CD8-positive, alpha-beta memory T cell (primary cell): ENCODE data around the gene CDK9. TPM values are rescaled to one million over a fixed set of nuclear protein-coding genes. Genes with fewer than 3 reads are reported as not detected.

Experiments
- CTCF ChIA-PET: fragments of 350-600 bp; sonication (Branson Sonifier 250); formaldehyde crosslinking; loops from one replicate; lab custom pipeline; 2021; ENCODE audit warnings: antibody characterized with exemption; lab: Charles Lee
- POLR2A ChIA-PET: fragments of 350-600 bp; sonication (Branson Sonifier 250); formaldehyde crosslinking; loops from one replicate; lab custom pipeline; 2021; ENCODE audit warnings: antibody characterized with exemption; lab: Charles Lee
- DNase-seq, 5 donors: peaks; one replicate each; pipeline versions ENCODE4 v3.0.0 to v3.0.0-alpha.2; 2020 to 2022; ENCODE audit warnings: mixed read lengths in 1 of 5
- H3K27ac ChIP-seq: one replicate; pipeline ENCODE4 v1.7.0; 2013; ENCODE audit warnings: low read depth, mild to moderate bottlenecking, low read length, moderate library complexity
- H3K27me3 ChIP-seq: 2 replicates; pipeline ENCODE4 v1.7.0; 2013; ENCODE audit warnings: low read length, mild to moderate bottlenecking; ENCODE audit not compliant: insufficient read depth, poor library complexity, severe bottlenecking
- H3K36me3 ChIP-seq: 2 replicates; pipeline ENCODE4 v1.7.0; 2013; ENCODE audit warnings: mild to moderate bottlenecking, low read length, moderate library complexity; ENCODE audit not compliant: insufficient read depth
- H3K4me1 ChIP-seq: 2 replicates; pipeline ENCODE4 v1.7.0; 2013; ENCODE audit warnings: mild to moderate bottlenecking, low read length, moderate library complexity; ENCODE audit not compliant: insufficient read depth
- H3K4me3 ChIP-seq: 2 replicates; pipeline ENCODE4 v1.7.0; 2013; ENCODE audit warnings: mild to moderate bottlenecking, low read length
- H3K9me3 ChIP-seq: 2 replicates; pipeline ENCODE4 v1.7.0; 2013; ENCODE audit warnings: mild to moderate bottlenecking, low read length
- H3K27ac Mint-ChIP-seq, 8 donors: one replicate each; pipeline ENCODE4 v1.8.0; 2020 to 2021; ENCODE audit warnings: mixed read lengths in 8 of 8, mild to moderate bottlenecking in 6 of 8, inconsistent platforms in 3 of 8, moderate library complexity in 3 of 8
- H3K27me3 Mint-ChIP-seq, 2 donors: one replicate each; pipeline ENCODE4 v1.8.0; 2020 to 2021; ENCODE audit warnings: mixed read lengths in 2 of 2, mild to moderate bottlenecking in 1 of 2, moderate library complexity in 1 of 2
- H3K36me3 Mint-ChIP-seq, 3 donors: one replicate each; pipeline ENCODE4 v1.8.0; 2020 to 2021; ENCODE audit warnings: mixed read lengths in 3 of 3, inconsistent platforms in 1 of 3, mild to moderate bottlenecking in 1 of 3
- H3K4me1 Mint-ChIP-seq, 3 donors: one replicate each; pipeline ENCODE4 v1.8.0; 2020 to 2021; ENCODE audit warnings: mixed read lengths in 3 of 3, inconsistent platforms in 1 of 3, mild to moderate bottlenecking in 1 of 3
- H3K4me3 Mint-ChIP-seq, 7 donors: one replicate each; pipeline ENCODE4 v1.8.0; 2020 to 2021; ENCODE audit warnings: mixed read lengths in 7 of 7, mild to moderate bottlenecking in 6 of 7, moderate library complexity in 4 of 7, inconsistent platforms in 2 of 7
- H3K9me3 Mint-ChIP-seq, 5 donors: one replicate each; pipeline ENCODE4 v1.8.0; 2020 to 2022; ENCODE audit warnings: mixed read lengths in 5 of 5, mild to moderate bottlenecking in 3 of 5, moderate library complexity in 2 of 5, inconsistent platforms in 1 of 5
- polyA plus RNA-seq: library from polyadenylated mRNA; unstranded; fragments of 300-500 nt; fragmentation: Illumina TruSeq; gene quantifications from one replicate; pipeline ENCODE4 v1.2.3, GENCODE V29; 2021
- total RNA-seq, 2 experiments: library from RNA; stranded (reverse); gene quantifications; one replicate each; pipeline ENCODE4 v1.2.3, GENCODE V29; 2021

The CDK9 gene
- total and polyA plus RNA-seq, 3 experiments from 2014 or later, result 72.3 to 111 (median 108) TPM

GRCh38 chr9:127812936-127813675 is 27.3 kb downstream of the CDK9 start:
- no peak for DNase-seq
- CTCF ChIA-PET, result interaction anchor here (1.6 kb wide), 1 partner anchor 108 kb away, joined by 3 read pairs; no protein-coding TSS in a partner anchor
- POLR2A ChIA-PET, result no interaction called here

DNA sequence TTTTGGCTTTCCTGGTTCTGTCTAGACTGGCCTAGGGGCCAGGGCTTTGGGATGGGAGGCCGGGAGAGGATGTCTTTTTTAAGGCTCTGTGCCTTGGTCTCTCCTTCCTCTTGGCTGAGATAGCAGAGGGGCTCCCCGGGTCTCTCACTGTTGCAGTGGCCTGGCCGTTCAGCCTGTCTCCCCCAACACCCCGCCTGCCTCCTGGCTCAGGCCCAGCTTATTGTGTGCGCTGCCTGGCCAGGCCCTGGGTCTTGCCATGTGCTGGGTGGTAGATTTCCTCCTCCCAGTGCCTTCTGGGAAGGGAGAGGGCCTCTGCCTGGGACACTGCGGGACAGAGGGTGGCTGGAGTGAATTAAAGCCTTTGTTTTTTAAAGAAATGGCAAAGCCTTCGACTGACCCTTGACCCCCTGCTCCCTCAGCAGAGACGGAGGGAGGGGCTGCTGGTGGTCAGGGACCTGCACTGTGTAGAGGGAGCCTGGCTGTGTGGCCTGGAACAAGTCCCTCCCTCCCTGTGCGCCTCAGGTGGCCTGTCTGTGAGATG is 27.9 kb downstream of the CDK9 start:
- DNase-seq, result no peak
- H3K4me1 Mint-ChIP-seq, result no peaks in the 10 kb centered on the region
- no peaks in the 10 kb centered on the region for H3K9me3 ChIP-seq
- POLR2A ChIA-PET, result no interaction called here
- no peak overlapping the region for H3K27ac ChIP-seq
- H3K4me1 ChIP-seq, result no peaks in the 10 kb centered on the region
- H3K4me3 ChIP-seq, result no peak overlapping the region
- peak overlapping the region in 1 of 8 donors; percentile 12 for H3K27ac Mint-ChIP-seq
- H3K27me3 Mint-ChIP-seq, result peaks cover 0 to 1% of the 10 kb centered on the region in 2 donors
- H3K4me3 Mint-ChIP-seq, result no peak overlapping the region
- H3K36me3 ChIP-seq, result peaks cover 27% of the 10 kb centered on the region
- no peaks in the 10 kb centered on the region for H3K9me3 Mint-ChIP-seq
- CTCF ChIA-PET, result interaction anchor here (1.6 kb wide), 1 partner anchor 107 kb away, joined by 3 read pairs; no protein-coding TSS in a partner anchor
- peaks cover 0 to 81% (median 5%) of the 10 kb centered on the region in 3 donors for H3K36me3 Mint-ChIP-seq
- H3K27me3 ChIP-seq, result no peaks in the 10 kb centered on the region

More at GRCh38 chr9:127812936-127813675, 27.3 kb downstream of the CDK9 start:
- Mint-ChIP-seq H3K27ac (peak overlapping the region in 1 of 8 donors; percentile 46), H3K9me3 (no peaks in the 10 kb centered on the region), H3K4me1 (no peaks in the 10 kb centered on the region), H3K36me3 (peaks cover 0 to 79% (median 5%) of the 10 kb centered on the region in 3 donors), H3K27me3 (peaks cover 0 to 1% of the 10 kb centered on the region in 2 donors), H3K4me3 (no peak overlapping the region)
- Histone ChIP-seq H3K27me3 (no peaks in the 10 kb centered on the region), H3K27ac (no peak overlapping the region), H3K9me3 (no peaks in the 10 kb centered on the region), H3K36me3 (peaks cover 32% of the 10 kb centered on the region), H3K4me3 (no peak overlapping the region), H3K4me1 (no peaks in the 10 kb centered on the region)

- Histone ChIP-seq H3K27me3 (no peaks in the 10 kb centered on the region), H3K27ac (no peak overlapping the region), H3K9me3 (no peaks in the 10 kb centered on the region), H3K4me3 (no peak overlapping the region), H3K4me1 (no peaks in the 10 kb centered on the region), H3K36me3 (peaks cover 22% of the 10 kb centered on the region)
- Mint-ChIP-seq H3K27me3 (peaks cover 0 to 1% of the 10 kb centered on the region in 2 donors), H3K36me3 (peaks cover 0 to 75% (median 5%) of the 10 kb centered on the region in 3 donors), H3K27ac (peak overlapping the region in 1 of 8 donors; percentile 22), H3K9me3 (no peaks in the 10 kb centered on the region), H3K4me1 (no peaks in the 10 kb centered on the region), H3K4me3 (no peak overlapping the region)
- CTCF ChIA-PET, result no interaction called here
- POLR2A ChIA-PET, result no interaction called here
- no peak for DNase-seq
These were observed 29.0 kb downstream of the CDK9 start for GRCh38 chr9:127814619-127815511.

GRCh38 chr9:127815512-127816361 is 29.9 kb downstream of the CDK9 start:
- Mint-ChIP-seq H3K27me3 (peaks cover 0 to 1% of the 10 kb centered on the region in 2 donors), H3K36me3 (peaks cover 0 to 69% (median 3%) of the 10 kb centered on the region in 3 donors), H3K9me3 (no peaks in the 10 kb centered on the region), H3K27ac (peak overlapping the region in 1 of 8 donors; percentile 46), H3K4me1 (no peaks in the 10 kb centered on the region), H3K4me3 (no peak overlapping the region)
- no peaks in the 10 kb centered on the region for H3K27me3 ChIP-seq
- POLR2A ChIA-PET, result no interaction called here
- DNase-seq, result no peak
- no peak overlapping the region for H3K4me3 ChIP-seq
- no peaks in the 10 kb centered on the region for H3K4me1 ChIP-seq
- H3K9me3 ChIP-seq, result no peaks in the 10 kb centered on the region
- H3K27ac ChIP-seq, result no peak overlapping the region
- peaks cover 16% of the 10 kb centered on the region for H3K36me3 ChIP-seq
- CTCF ChIA-PET, result no interaction called here

GRCh38 chr9:127816362-127816725 is 30.5 kb downstream of the CDK9 start:
- Histone ChIP-seq H3K4me3 (no peak overlapping the region), H3K27ac (no peak overlapping the region), H3K36me3 (peaks cover 16% of the 10 kb centered on the region), H3K9me3 (no peaks in the 10 kb centered on the region), H3K4me1 (no peaks in the 10 kb centered on the region), H3K27me3 (no peaks in the 10 kb centered on the region)
- DNase-seq, result no peak
- Mint-ChIP-seq H3K4me1 (no peaks in the 10 kb centered on the region), H3K27me3 (peaks cover 0 to 1% of the 10 kb centered on the region in 2 donors), H3K27ac (peak overlapping the region in 2 of 8 donors; percentile 19 to 46), H3K4me3 (no peak overlapping the region), H3K9me3 (no peaks in the 10 kb centered on the region), H3K36me3 (peaks cover 0 to 70% (median 2%) of the 10 kb centered on the region in 3 donors)
- CTCF ChIA-PET, result interaction anchor here (1.4 kb wide), 1 partner anchor 53 kb away, joined by 5 read pairs; no protein-coding TSS in a partner anchor
- POLR2A ChIA-PET, result no interaction called here

- Mint-ChIP-seq H3K27me3 (peaks cover 0 to 1% of the 10 kb centered on the region in 2 donors), H3K9me3 (no peaks in the 10 kb centered on the region), H3K4me3 (no peak overlapping the region), H3K36me3 (peaks cover 0 to 67% (median 2%) of the 10 kb centered on the region in 3 donors), H3K4me1 (no peaks in the 10 kb centered on the region), H3K27ac (peak overlapping the region in 1 of 8 donors; percentile 19)
- ChIA-PET POLR2A (no interaction called here), CTCF (interaction anchor here (1.0 to 1.4 kb wide), 2 partner anchors 15 to 53 kb away, joined by 3 to 5 read pairs; no protein-coding TSS in a partner anchor)
- Histone ChIP-seq H3K36me3 (peaks cover 16% of the 10 kb centered on the region), H3K27me3 (no peaks in the 10 kb centered on the region), H3K9me3 (no peaks in the 10 kb centered on the region), H3K27ac (no peak overlapping the region), H3K4me3 (no peak overlapping the region), H3K4me1 (no peaks in the 10 kb centered on the region)
- DNase-seq, result no peak
These were observed 30.9 kb downstream of the CDK9 start for GRCh38 chr9:127816728-127817127.

GRCh38 chr9:127817881-127818434 is 32.1 kb downstream of the CDK9 start:
- no peak overlapping the region for H3K4me3 Mint-ChIP-seq
- Histone ChIP-seq H3K9me3 (no peaks in the 10 kb centered on the region), H3K27ac (no peak overlapping the region), H3K27me3 (no peaks in the 10 kb centered on the region), H3K36me3 (peaks cover 13% of the 10 kb centered on the region), H3K4me1 (no peaks in the 10 kb centered on the region), H3K4me3 (no peak overlapping the region)
- ChIA-PET CTCF (interaction anchor here (1.0 to 1.4 kb wide), 2 partner anchors 16 to 52 kb away, joined by 3 to 5 read pairs; no protein-coding TSS in a partner anchor), POLR2A (interaction anchor here (0.6 to 0.7 kb wide), 2 partner anchors 25 to 88 kb away, joined by 3 to 5 read pairs; no protein-coding TSS in a partner anchor)
- no peak for DNase-seq
- H3K27ac Mint-ChIP-seq, result peak overlapping the region in 1 of 8 donors; percentile 38
- peaks cover 0 to 57% (median 2%) of the 10 kb centered on the region in 3 donors for H3K36me3 Mint-ChIP-seq
- H3K9me3 Mint-ChIP-seq, result no peaks in the 10 kb centered on the region
- H3K4me1 Mint-ChIP-seq, result no peaks in the 10 kb centered on the region
- peaks cover 0 to 1% of the 10 kb centered on the region in 2 donors for H3K27me3 Mint-ChIP-seq
